ENCODE data around the gene PLSCR5. TPM values are rescaled to one million over a fixed set of nuclear protein-coding genes. Genes with fewer than 3 reads are reported as not detected.

Gene PLSCR5
- total RNA-seq, 1 donor from 2014 or later = not detected

DNA sequence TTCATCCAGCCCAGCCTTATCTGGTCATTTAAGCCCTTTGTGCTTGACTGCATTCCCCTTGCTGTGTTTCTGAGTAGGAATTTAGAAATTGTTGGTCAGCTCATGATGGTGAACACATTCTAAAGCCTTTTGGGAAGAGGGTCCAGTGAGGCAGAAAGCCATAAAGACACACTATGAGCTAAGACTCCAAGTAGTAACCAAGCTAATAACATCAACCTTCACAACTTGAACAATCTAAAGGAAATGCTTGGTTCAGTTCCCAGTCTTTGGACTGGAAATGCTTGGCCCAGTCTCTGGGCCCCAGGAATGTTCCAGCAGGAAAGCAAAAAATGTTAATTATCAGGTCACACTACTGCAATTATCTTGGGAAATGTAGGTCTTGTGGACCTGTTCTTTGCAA is 68.5 kb downstream of the PLSCR5 start:
- no peaks in the 10 kb centered on the region for H3K27me3 Mint-ChIP-seq (ENCODE audit: low read depth)
- no peak for DNase-seq (ENCODE audit: low spot score)

More for the DNA sequence above, 68.5 kb downstream of the PLSCR5 start:
- Mint-ChIP-seq H3K4me1 (ENCODE audit: low read depth) (peaks cover 50% of the 10 kb centered on the region), H3K27ac (no peak overlapping the region), H3K36me3 (ENCODE audit: low read depth) (peaks cover 66% of the 10 kb centered on the region), H3K9me3 (no peaks in the 10 kb centered on the region), H3K4me3 (ENCODE audit: low read depth) (no peak overlapping the region)
- intact Hi-C loops (cut with micrococcal nuclease) = no loop called here

Other genes starting within 250 kb of the PLSCR5 start
- gene PLSCR2, start 135.8 kb downstream of the PLSCR5 start, total RNA-seq = not detected in 2 replicates
- 54.0 and 65.1 TPM in 2 replicates for gene PLSCR1, start 60.7 kb downstream of the PLSCR5 start, total RNA-seq